ENCODE data around the gene FLG2.

- TF ChIP-seq CTCF (IDR thresholded peaks at IDR 0.05) (no peak), POLR2A (IDR thresholded peaks at IDR 0.05) (no peak)
Measured at GRCh38 chr1:152313319-152313801, 46.4 kb downstream of the FLG2 start.
